Measurements from ENCODE around the gene GAPDHS. TPM values are rescaled to one million over a fixed set of nuclear protein-coding genes. Genes with fewer than 3 reads are reported as not detected.

Gene GAPDHS
- total RNA-seq, 1 experiment from 2014 or later = not detected

GRCh38 chr19:35509861-35510625, 23.2 kb upstream of the GAPDHS start:
- Mint-ChIP-seq H3K27ac (peak overlapping the region; percentile 99 to 100 (median 99)), H3K4me1 (peaks cover 22 to 40% of the 10 kb centered on the region in 2 experiments), H3K9me3 (no peaks in the 10 kb centered on the region), H3K4me3 (peak overlapping the region; percentile 97 to 98), H3K27me3 (ENCODE audit: low read depth) (peaks cover 26% of the 10 kb centered on the region), H3K36me3 (ENCODE audit: insufficient read depth in 1 of 3, low read depth in 3 of 3) (peaks cover 29 to 33% (median 33%) of the 10 kb centered on the region in 3 experiments)
- Histone ChIP-seq H2BK5ac (ENCODE audit: insufficient read length, low read length) (peak overlapping the region; percentile 23), H3K23ac (ENCODE audit: insufficient read length, low read depth, low read length) (no peak overlapping the region), H4K5ac (ENCODE audit: insufficient read length, low read depth, low read length) (peak overlapping the region; percentile 20), H3T11ph (ENCODE audit: low read length) (no peak overlapping the region), H3K4ac (ENCODE audit: low read depth, low read length) (peak overlapping the region; percentile 35; the same call in 1 of the 2 replicates), H3K18ac (ENCODE audit: insufficient read length, low read depth, low read length) (peak overlapping the region; percentile 83), H4K91ac (ENCODE audit: insufficient read length, low read depth, low read length) (peak overlapping the region; percentile 16), H3K23me2 (ENCODE audit: insufficient read length, low read depth, low read length, poor library complexity, severe bottlenecking) (peaks cover 12% of the 10 kb centered on the region), H3K79me2 (ENCODE audit: insufficient read depth, low read length) (peaks cover 4% of the 10 kb centered on the region; the same call in 1 of the 2 replicates), H3K79me1 (ENCODE audit: insufficient read depth, low read depth, low read length, poor library complexity, severe bottlenecking) (no peaks in the 10 kb centered on the region), H3K4me2 (ENCODE audit: insufficient read depth, insufficient read length, low read length) (peak overlapping the region; percentile 94), H3K9ac (ENCODE audit: extremely low read depth, insufficient read length, low read length) (peak overlapping the region; percentile 88), H2BK120ac (ENCODE audit: low read depth, low read length, poor library complexity, severe bottlenecking) (peak overlapping the region; percentile 62), H3K9me3 (ENCODE audit: control insufficient read depth, low read depth, low read length) (no peaks in the 10 kb centered on the region), H3K27me3 (ENCODE audit: insufficient read depth, low read length) (no peaks in the 10 kb centered on the region; the same call in 1 of the 2 replicates), H3K4me1 (ENCODE audit: insufficient read depth, low read length) (no peaks in the 10 kb centered on the region), H4K8ac (replicated peaks; ENCODE audit: insufficient read length, low read depth, low read length) (no peak overlapping the region), H2BK15ac (ENCODE audit: low read depth, low read length) (no peak overlapping the region), H4K20me1 (ENCODE audit: control insufficient read depth, insufficient read depth, insufficient read length) (no peaks in the 10 kb centered on the region), H2AFZ (ENCODE audit: low read length) (no peak overlapping the region), H2BK20ac (ENCODE audit: low read depth, low read length, poor library complexity, severe bottlenecking) (no peak overlapping the region), H3K56ac (ENCODE audit: insufficient read length, low read depth, low read length) (no peak overlapping the region), H3K27ac (ENCODE audit: insufficient read length, low read depth, low read length) (peak overlapping the region; percentile 36), H2AK5ac (ENCODE audit: insufficient read length, low read length) (no peak overlapping the region), H2BK12ac (ENCODE audit: insufficient read length, low read depth, low read length) (peak overlapping the region; percentile 89), H3K14ac (ENCODE audit: insufficient read depth, low read length) (peak overlapping the region; percentile 94)
- WGBS (ENCODE audit: extremely low coverage, insufficient read length, low lambda C conversion rate) = no CpG with 5 or more reads among the region's 39 CpGs
- peak; percentile 100 for TF ChIP-seq CTCF (conservative IDR thresholded peaks at IDR 0.05)
- peak; percentile 95 for DNase-seq

Measured in H9 (cell line).